Measurements from ENCODE around the gene NDST1. TPM values are rescaled to one million over a fixed set of nuclear protein-coding genes. Genes with fewer than 3 reads are reported as not detected.

Gene NDST1
- total RNA-seq, 1 donor from 2014 or later: 22.6 TPM

GRCh38 chr5:150567031-150567717, 59.2 kb downstream of the NDST1 start:
- no peak for DNase-seq (ENCODE audit: low read depth in 2 of 2)

- no peak for DNase-seq (ENCODE audit: low read depth in 2 of 2)
Measured at GRCh38 chr5:150568663-150569062, 60.7 kb downstream of the NDST1 start.

GRCh38 chr5:150570333-150570732, 62.4 kb downstream of the NDST1 start:
- DNase-seq (ENCODE audit: low read depth in 2 of 2): no peak

DNA sequence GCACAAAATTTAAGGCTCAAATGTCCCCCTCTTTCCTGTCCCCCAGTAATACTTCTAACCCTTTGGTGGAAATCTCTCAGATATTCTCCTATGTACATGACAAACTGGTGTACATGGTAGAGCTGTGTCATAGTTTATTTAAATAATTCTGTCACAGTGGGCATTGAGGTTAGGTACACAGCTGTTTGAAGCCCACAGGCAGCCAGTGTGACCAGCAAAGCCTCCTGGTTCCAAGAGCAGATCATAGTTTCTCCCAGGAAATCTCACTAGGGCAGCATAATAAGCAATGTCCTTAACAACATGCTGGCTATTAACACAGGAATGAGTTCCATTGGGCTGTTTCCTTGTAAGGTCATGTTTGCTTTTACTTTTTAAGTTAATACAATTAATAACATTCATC, 63.9 kb downstream of the NDST1 start:
- no peak for DNase-seq (ENCODE audit: low read depth in 2 of 2)

- DNase-seq (ENCODE audit: low read depth in 2 of 2): no peak
Measured at GRCh38 chr5:150573216-150573615, 65.3 kb downstream of the NDST1 start.

DNA sequence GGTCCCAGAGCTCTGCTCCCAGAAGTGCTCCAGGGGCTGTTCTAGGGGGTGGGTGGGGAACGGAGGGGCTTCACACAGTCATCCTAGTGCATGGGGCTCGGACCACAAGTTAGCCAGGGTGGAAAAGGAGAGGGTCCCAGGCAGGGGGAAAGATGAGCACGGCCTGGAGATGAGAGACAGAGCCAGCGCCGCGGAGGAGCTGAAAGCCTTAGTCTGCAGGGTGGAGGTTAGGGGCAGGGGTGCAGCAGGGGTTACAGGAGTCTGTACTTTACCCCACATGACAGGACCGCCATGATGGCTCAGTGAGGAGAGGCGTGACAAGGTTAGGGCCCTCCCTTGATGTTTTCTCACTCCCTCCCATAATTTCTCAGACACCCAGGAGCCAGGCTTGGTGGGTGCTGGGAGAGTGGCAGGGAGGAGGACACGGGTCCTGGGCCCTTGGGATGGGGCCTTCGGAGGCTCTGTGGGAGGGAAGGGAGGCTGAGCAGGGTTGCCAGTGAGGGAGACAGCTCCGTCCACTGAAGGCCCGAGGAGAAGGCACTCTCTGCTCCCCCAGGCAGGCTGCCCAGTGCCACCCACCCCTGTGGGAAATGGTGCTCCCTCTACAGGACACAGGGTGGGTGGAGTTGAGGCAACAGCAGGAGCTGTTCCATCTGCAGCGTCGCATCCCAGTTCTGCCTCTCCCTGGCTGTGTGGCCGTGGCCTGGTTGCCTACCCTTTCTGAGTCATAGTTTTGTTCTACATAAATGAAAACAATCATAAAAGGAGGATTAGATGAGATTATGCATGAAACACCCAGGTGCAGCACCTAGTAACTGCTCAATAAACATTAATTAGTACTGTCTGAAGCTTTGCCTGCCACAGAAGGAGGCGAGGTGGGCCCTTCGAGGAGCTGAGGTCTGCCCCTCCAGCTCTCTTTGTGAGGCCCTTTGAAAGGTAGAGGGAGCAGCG, 66.2 kb downstream of the NDST1 start:
- DNase-seq (ENCODE audit: low read depth in 2 of 2): no peak

- no peak for DNase-seq (ENCODE audit: low read depth in 2 of 2)
Measured at GRCh38 chr5:150574818-150575547, 67.1 kb downstream of the NDST1 start.

- DNase-seq (ENCODE audit: low read depth in 2 of 2): no peak
Measured at GRCh38 chr5:150575745-150576448, 68.0 kb downstream of the NDST1 start.

- no peak for DNase-seq (ENCODE audit: low read depth in 2 of 2)
Measured at GRCh38 chr5:150576449-150576949, 68.6 kb downstream of the NDST1 start.

GRCh38 chr5:150577378-150578139, 69.6 kb downstream of the NDST1 start:
- no peak for DNase-seq (ENCODE audit: low read depth in 2 of 2)

DNA sequence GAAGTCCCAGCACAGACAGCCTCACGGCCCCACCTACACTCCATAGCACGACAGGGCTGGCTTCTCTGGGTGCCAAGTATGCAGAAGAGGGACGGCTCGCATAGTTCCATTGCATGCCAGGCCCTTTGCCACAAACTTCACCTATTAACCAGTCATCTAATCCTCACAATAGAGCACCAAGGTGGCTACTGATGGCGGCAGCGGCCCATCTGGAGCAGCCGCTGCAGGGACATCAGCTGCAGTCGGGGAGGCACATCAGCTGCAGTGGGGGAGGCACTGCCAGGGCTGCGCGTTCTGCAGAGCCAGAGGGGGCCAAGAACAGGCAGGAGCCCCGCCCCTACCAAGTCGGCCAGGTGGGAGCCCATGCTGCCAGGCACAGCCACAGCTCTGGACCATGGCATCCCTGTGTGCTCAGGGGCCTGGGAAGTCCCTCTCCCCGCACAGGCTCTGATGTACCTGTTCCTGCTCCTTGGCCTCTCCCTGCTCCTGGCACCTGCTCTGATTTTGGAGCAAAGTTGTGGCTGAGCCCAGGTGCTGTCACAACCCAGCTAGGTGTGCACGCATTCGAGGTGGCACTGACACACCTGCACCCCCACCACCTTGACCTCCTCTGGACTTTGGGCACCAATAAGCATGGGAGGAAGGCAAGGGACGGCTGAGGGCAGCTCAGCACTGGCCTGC, 71.0 kb downstream of the NDST1 start:
- DNase-seq (ENCODE audit: low read depth in 2 of 2): no peak

DNA sequence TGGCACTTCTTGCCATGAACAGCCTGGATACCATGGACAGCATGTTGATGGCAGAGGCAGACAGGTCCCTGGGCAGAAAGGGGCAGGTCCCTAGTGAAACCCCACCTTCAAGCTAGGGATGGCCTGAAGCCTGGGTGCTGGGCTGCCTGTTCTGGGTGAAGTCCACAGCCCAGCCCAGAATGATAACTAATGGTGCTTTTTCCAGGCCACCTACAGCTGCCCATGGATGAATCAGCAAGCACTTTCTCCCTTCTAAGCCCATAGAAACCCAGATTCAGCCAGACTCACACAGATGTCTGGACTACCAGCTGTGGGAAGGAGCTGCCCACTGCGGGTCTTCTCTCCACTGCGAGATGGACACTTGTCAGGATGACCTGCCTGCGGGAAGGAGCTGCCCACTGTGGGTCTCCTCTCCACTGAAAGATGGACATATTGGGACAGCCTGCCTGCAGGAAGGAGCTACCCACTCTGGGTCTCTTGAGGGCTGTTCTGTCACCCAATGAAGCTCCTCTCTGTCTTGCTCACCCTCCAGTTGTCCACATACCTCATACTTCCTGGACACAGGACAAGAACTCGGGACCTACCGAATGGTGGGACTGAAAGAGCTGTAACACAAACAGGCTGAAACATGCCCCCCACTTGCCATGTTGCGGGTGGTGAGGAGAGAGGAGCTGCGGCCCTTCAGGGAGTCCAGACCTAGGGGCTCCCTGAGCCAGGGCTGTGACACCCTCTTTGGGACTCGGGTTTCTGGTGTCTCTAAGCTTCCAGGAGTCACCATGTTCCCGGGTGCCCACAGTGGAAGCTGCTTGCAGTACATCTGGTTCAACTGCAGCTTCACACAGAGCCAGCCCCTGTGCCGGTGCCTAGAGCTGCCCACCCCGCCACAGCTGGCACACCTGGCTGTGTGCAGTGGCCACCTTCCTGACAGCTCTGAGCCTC, 71.8 kb downstream of the NDST1 start:
- DNase-seq (ENCODE audit: low read depth in 2 of 2): no peak

- no peak for DNase-seq (ENCODE audit: low read depth in 2 of 2)
Measured at GRCh38 chr5:150580917-150581316, 73.0 kb downstream of the NDST1 start.

- DNase-seq (ENCODE audit: low read depth in 2 of 2): peak in 1 of 2 donors; percentile 37
Measured at GRCh38 chr5:150582241-150583109, 74.5 kb downstream of the NDST1 start.

- no peak for DNase-seq (ENCODE audit: low read depth in 2 of 2)
Measured at GRCh38 chr5:150583541-150584225, 75.8 kb downstream of the NDST1 start.

GRCh38 chr5:150584556-150585335, 76.8 kb downstream of the NDST1 start:
- no peak for DNase-seq (ENCODE audit: low read depth in 2 of 2)

Measured in lung microvascular endothelial cell (primary cell).